Vagina (tissue), 2 donors: ENCODE results near the gene FSTL5. TPM values are rescaled to one million over a fixed set of nuclear protein-coding genes. Genes with fewer than 3 reads are reported as not detected.
"Not testable (repeated sequence)": the region's sequence is repeated elsewhere in the genome, so short reads cannot be mapped to it uniquely, and the experiment has no call there.

Experiments
- DNase-seq, 2 donors: peaks; one replicate each; pipeline ENCODE4 v3.0.0-alpha.2; 2017; ENCODE audit errors: extremely low spot score in 2 of 2
- H3K27ac ChIP-seq: fragments of 200-600 bp; sonication (generic); one replicate; pipeline ENCODE4 v1.5.1; 2019
- H3K27me3 ChIP-seq: fragments of 200-600 bp; sonication (generic); one replicate; pipeline ENCODE4 v1.5.1; 2019
- H3K36me3 ChIP-seq, 2 donors: fragments of 200-600 bp; sonication (generic); one replicate each; pipeline ENCODE4 v1.5.1; 2017 to 2019
- H3K4me1 ChIP-seq: fragments of 200-600 bp; sonication (generic); one replicate; pipeline ENCODE4 v1.5.1; 2019
- H3K4me3 ChIP-seq, 2 donors: fragments of 200-600 bp; sonication (generic); 1 replicate in 1 of 2; 2 replicates in 1 of 2; pipeline ENCODE4 v1.5.1; 2016 to 2019
- H3K9me3 ChIP-seq: fragments of 200-600 bp; sonication (generic); one replicate; pipeline ENCODE4 v1.5.1; 2019
- POLR2A ChIP-seq, 2 donors: fragments of 450-650 bp; IDR thresholded peaks; one replicate each; pipeline ENCODE4 v1.6.1; 2017; ENCODE audit warnings: antibody characterized with exemption in 2 of 2, mild to moderate bottlenecking in 2 of 2, moderate library complexity in 2 of 2
- POLR2AphosphoS5 ChIP-seq, 2 donors: sonication (generic); formaldehyde crosslinking; IDR thresholded peaks; one replicate each; pipeline ENCODE4 v1.9.0; 2017; ENCODE audit warnings: antibody characterized with exemption in 2 of 2, mild to moderate bottlenecking in 2 of 2, low read depth in 1 of 2; ENCODE audit not compliant: insufficient read depth in 1 of 2
- intact Hi-C: fragments of 100-400 bp; cut with DNase I; formaldehyde crosslinking; loops from one replicate; pipeline ENCODE4 v1.15.1; 2023
- total RNA-seq: library from RNA; depleted of rRNA; stranded (reverse); fragments of >200 nt; gene quantifications from one replicate; pipeline ENCODE4 v1.2.3, GENCODE V29; 2016
- TF ChIP-seq, protein P1 (sequence below), 3 experiments: fragments of 450-650 bp in 2 of 3; fragments of 200-600 bp in 1 of 3; sonication (generic) in 1 of 3; IDR thresholded peaks; one replicate each; pipeline ENCODE4 v1.5.1; 2017 to 2019; ENCODE audit warnings: antibody characterized with exemption in 3 of 3, mild to moderate bottlenecking in 2 of 3, moderate library complexity in 2 of 3

FSTL5 gene
- total RNA-seq, 1 donor from 2014 or later: 0.74 TPM

DNA sequence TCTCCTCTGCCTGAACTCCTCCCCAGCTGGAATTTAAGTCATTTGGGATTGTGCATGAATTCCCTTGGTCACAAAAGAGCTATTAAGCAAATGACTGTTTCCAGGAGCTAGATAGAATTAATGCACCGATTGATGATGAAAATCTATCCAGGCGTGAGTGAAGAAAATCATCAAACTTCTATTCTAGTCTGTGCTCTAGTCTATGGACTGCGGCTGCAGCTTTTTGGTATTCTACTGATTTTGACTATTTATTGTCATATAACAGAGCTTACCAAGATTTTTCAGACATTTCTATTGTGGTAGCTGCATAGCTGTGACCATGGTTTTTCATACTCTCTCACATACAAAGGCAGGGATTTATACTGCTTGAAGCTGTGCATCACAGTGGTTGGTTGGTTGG, 403.8 kb downstream of the FSTL5 start:
- TF ChIP-seq POLR2AphosphoS5 (IDR thresholded peaks at IDR 0.05; ENCODE audit: insufficient read depth in 1 of 2, low read depth in 1 of 2) (no peak), POLR2A (IDR thresholded peaks at IDR 0.05) (no peak)
- TF ChIP-seq, protein P1, sequence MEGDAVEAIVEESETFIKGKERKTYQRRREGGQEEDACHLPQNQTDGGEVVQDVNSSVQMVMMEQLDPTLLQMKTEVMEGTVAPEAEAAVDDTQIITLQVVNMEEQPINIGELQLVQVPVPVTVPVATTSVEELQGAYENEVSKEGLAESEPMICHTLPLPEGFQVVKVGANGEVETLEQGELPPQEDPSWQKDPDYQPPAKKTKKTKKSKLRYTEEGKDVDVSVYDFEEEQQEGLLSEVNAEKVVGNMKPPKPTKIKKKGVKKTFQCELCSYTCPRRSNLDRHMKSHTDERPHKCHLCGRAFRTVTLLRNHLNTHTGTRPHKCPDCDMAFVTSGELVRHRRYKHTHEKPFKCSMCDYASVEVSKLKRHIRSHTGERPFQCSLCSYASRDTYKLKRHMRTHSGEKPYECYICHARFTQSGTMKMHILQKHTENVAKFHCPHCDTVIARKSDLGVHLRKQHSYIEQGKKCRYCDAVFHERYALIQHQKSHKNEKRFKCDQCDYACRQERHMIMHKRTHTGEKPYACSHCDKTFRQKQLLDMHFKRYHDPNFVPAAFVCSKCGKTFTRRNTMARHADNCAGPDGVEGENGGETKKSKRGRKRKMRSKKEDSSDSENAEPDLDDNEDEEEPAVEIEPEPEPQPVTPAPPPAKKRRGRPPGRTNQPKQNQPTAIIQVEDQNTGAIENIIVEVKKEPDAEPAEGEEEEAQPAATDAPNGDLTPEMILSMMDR (IDR thresholded peaks at IDR 0.05): no peak
- H3K36me3 ChIP-seq: no peaks in the 10 kb centered on the region
- intact Hi-C loops: no loop called here
- H3K4me3 ChIP-seq: no peak overlapping the region
- no peak for DNase-seq
- no peaks in the 10 kb centered on the region for H3K4me1 ChIP-seq
- H3K27ac ChIP-seq: no peak overlapping the region
- no peaks in the 10 kb centered on the region for H3K27me3 ChIP-seq
- H3K9me3 ChIP-seq: no peaks in the 10 kb centered on the region

DNA sequence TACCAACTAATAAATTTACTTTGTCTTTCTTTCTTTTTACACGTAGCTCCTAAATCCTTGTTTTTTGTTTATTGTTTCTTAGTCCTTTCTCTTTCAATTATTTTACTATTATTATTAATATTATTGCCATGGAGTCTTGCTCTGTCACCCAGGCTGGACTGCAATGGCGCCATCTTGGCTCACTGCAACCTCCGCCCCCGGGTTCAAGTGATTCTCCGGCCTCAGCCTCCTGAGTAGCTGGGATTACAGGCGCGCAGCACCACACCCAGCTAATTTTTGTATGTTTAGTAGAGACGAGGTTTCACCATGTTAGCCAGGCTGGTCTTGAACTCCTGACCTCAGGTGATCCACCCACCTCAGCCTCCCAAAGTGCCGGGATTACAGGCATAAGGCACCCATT, 405.4 kb downstream of the FSTL5 start:
- DNase-seq: not testable (repeated sequence)

GRCh38 chr4:161728929-161729328, 434.9 kb downstream of the FSTL5 start:
- Histone ChIP-seq H3K9me3 (no peaks in the 10 kb centered on the region), H3K27me3 (no peaks in the 10 kb centered on the region), H3K4me1 (no peaks in the 10 kb centered on the region), H3K27ac (no peak overlapping the region), H3K36me3 (no peaks in the 10 kb centered on the region), H3K4me3 (no peak overlapping the region)
- intact Hi-C loops: no loop called here
- no peak for DNase-seq
- TF ChIP-seq POLR2A (IDR thresholded peaks at IDR 0.05) (no peak), POLR2AphosphoS5 (IDR thresholded peaks at IDR 0.05; ENCODE audit: insufficient read depth in 1 of 2, low read depth in 1 of 2) (no peak)
- TF ChIP-seq, protein P1 (IDR thresholded peaks at IDR 0.05): no peak

More for the DNA sequence above, 405.4 kb downstream of the FSTL5 start:
- H3K4me1 ChIP-seq, intact Hi-C loops, H3K4me3 ChIP-seq, H3K9me3 ChIP-seq, H3K27ac ChIP-seq, H3K27me3 ChIP-seq, H3K36me3 ChIP-seq: not testable (repeated sequence)

- no peak for DNase-seq
- Histone ChIP-seq H3K27me3 (no peaks in the 10 kb centered on the region), H3K9me3 (no peaks in the 10 kb centered on the region), H3K4me1 (no peaks in the 10 kb centered on the region), H3K27ac (no peak overlapping the region), H3K4me3 (no peak overlapping the region), H3K36me3 (no peaks in the 10 kb centered on the region)
- TF ChIP-seq, protein P1 (IDR thresholded peaks at IDR 0.05): no peak
- TF ChIP-seq POLR2AphosphoS5 (IDR thresholded peaks at IDR 0.05; ENCODE audit: insufficient read depth in 1 of 2, low read depth in 1 of 2) (no peak), POLR2A (IDR thresholded peaks at IDR 0.05) (no peak)
- intact Hi-C loops: no loop called here
Measured at GRCh38 chr4:161721947-161722346, 441.9 kb downstream of the FSTL5 start.

DNA sequence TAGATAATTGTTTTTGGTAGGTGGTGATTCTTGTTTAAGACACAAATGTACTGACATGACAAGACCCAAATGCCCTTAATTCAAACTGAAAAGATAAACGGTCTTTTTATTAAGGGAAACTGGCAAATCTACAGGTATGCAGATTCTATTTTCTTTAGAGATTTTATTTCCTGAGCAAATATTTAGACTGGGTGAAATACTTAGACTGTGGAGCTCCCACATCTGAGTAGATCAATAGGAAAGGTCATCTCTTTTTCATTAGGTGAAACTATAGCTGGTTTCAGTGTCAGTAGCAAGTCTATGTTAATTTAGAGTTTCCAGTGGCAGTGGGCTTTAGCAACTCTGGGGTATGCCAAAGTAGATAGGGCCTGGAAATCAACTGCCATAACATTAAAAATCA, 446.7 kb downstream of the FSTL5 start:
- H3K4me1 ChIP-seq: no peaks in the 10 kb centered on the region
- no peaks in the 10 kb centered on the region for H3K27me3 ChIP-seq
- H3K9me3 ChIP-seq: no peaks in the 10 kb centered on the region
- no peak for DNase-seq
- intact Hi-C loops: no loop called here
- no peak overlapping the region for H3K27ac ChIP-seq
- H3K36me3 ChIP-seq: no peaks in the 10 kb centered on the region
- H3K4me3 ChIP-seq: no peak overlapping the region
- TF ChIP-seq POLR2A (IDR thresholded peaks at IDR 0.05) (no peak), POLR2AphosphoS5 (IDR thresholded peaks at IDR 0.05; ENCODE audit: insufficient read depth in 1 of 2, low read depth in 1 of 2) (no peak)
- TF ChIP-seq, protein P1 (IDR thresholded peaks at IDR 0.05): no peak

- H3K36me3 ChIP-seq: no peaks in the 10 kb centered on the region
- no peaks in the 10 kb centered on the region for H3K27me3 ChIP-seq
- H3K4me1 ChIP-seq: no peaks in the 10 kb centered on the region
- no peak overlapping the region for H3K27ac ChIP-seq
- TF ChIP-seq POLR2A (IDR thresholded peaks at IDR 0.05): no peak
- TF ChIP-seq, protein P1 (IDR thresholded peaks at IDR 0.05): no peak
- TF ChIP-seq POLR2AphosphoS5 (IDR thresholded peaks at IDR 0.05; ENCODE audit: insufficient read depth in 1 of 2, low read depth in 1 of 2): no peak
- H3K9me3 ChIP-seq: no peaks in the 10 kb centered on the region
- no peak overlapping the region for H3K4me3 ChIP-seq
- no peak for DNase-seq
- intact Hi-C loops: no loop called here
Measured at GRCh38 chr4:161714931-161715330, 448.9 kb downstream of the FSTL5 start.
